ENCODE measurements around the gene FSTL3. TPM values are rescaled to one million over a fixed set of nuclear protein-coding genes. Genes with fewer than 3 reads are reported as not detected.
A peak's percentile ranks its signal among the peaks of the same experiment; 100 is the strongest.

FSTL3 gene
- total and polyA plus RNA-seq, 2 of the 13 experiments (the other 11 are each of a cell fraction or from before 2014, with no cell fraction given), result 13.5 to 15.6 TPM

DNA sequence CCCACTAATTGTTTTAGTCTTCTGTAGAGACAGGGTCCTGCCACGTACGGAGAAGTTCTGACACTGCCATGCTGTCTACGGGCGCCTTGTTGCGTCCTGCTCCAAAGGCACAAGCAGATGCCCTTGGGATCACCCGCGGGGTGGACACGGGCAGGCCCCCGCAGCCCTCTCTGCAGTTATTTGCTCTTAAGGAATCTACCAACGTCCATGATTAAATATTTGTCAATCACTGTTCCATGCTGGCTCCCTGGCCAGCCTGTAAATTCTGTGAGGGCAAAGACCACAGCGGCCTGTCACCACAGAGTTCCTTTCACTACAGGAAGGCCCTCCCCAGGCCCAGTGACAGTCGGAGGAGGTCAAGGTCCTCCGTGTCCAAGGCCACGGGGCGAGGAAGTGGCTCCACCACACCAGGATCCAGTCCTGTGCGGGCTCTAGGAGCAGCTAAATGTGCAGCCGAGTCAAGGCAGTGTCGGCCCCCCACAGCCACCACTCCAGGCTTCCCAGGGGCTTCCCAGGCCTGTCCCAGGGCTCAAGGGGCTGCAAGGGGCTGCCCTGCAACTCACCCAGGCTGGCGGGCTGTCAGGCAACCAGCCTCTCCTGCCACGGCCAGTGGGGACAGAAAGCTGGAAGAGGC, 15.3 kb upstream of the FSTL3 start (continued):
- TF ChIP-seq HNRNPLL (IDR thresholded peaks at IDR 0.05; ENCODE audit: low read depth, low read length, poor library complexity, severe bottlenecking) (peak; percentile 5), PCBP2 (optimal IDR thresholded peaks at IDR 0.05; ENCODE audit: low read depth, low read length, poor library complexity, severe bottlenecking) (no peak), PLSCR1 (CRISPR knock-in tag; IDR thresholded peaks at IDR 0.05; ENCODE audit: borderline replicate concordance) (no peak), ZNF788 (CRISPR knock-in tag; IDR thresholded peaks at IDR 0.05; ENCODE audit: borderline replicate concordance) (peak; percentile 92; the same call in 1 of the 2 replicates), CREB1 (IDR thresholded peaks at IDR 0.05) (0 out of 2 replicates have a peak, but pooled peaks have one; percentile 27), CREB1 (CRISPR knock-in tag; IDR thresholded peaks at IDR 0.05) (no peak), MATR3 (CRISPR knock-in tag; IDR thresholded peaks at IDR 0.05) (no peak), MED8 (CRISPR knock-in tag; IDR thresholded peaks at IDR 0.05; ENCODE audit: insufficient replicate concordance) (peak; percentile 14), ZBTB34 (CRISPR knock-in tag; IDR thresholded peaks at IDR 0.05) (no peak; the same call in 1 of the 2 replicates), ZSCAN30 (CRISPR knock-in tag; IDR thresholded peaks at IDR 0.05) (no peak), SNAPC5 (CRISPR knock-in tag; IDR thresholded peaks at IDR 0.05; ENCODE audit: borderline replicate concordance) (no peak), THAP11 (CRISPR knock-in tag; IDR thresholded peaks at IDR 0.05) (peak; percentile 85), XBP1 (CRISPR knock-in tag; IDR thresholded peaks at IDR 0.05) (no peak), ZNF430 (CRISPR knock-in tag; IDR thresholded peaks at IDR 0.05) (peak; percentile 93), ZNF20 (CRISPR knock-in tag; IDR thresholded peaks at IDR 0.05) (no peak; the same call in 1 of the 2 replicates), NFE2 (CRISPR knock-in tag; IDR thresholded peaks at IDR 0.05) (no peak), REXO4 (CRISPR knock-in tag; IDR thresholded peaks at IDR 0.05; ENCODE audit: borderline replicate concordance) (no peak), FOXP1 (IDR thresholded peaks at IDR 0.05) (no peak), FOXP1 (CRISPR knock-in tag; IDR thresholded peaks at IDR 0.05) (peak; percentile 47; the same call in 1 of the 2 replicates), ZFP62 (CRISPR knock-in tag; IDR thresholded peaks at IDR 0.05) (peak; percentile 55; the same call in 1 of the 2 replicates), ZNF180 (CRISPR knock-in tag; IDR thresholded peaks at IDR 0.05; ENCODE audit: borderline replicate concordance, low read depth) (no peak), MAX (IDR thresholded peaks at IDR 0.05) (peak; percentile 78), PCBP1 (IDR thresholded peaks at IDR 0.05; ENCODE audit: borderline replicate concordance, low read depth, low read length) (no peak)
- TF ChIP-seq, protein P1, sequence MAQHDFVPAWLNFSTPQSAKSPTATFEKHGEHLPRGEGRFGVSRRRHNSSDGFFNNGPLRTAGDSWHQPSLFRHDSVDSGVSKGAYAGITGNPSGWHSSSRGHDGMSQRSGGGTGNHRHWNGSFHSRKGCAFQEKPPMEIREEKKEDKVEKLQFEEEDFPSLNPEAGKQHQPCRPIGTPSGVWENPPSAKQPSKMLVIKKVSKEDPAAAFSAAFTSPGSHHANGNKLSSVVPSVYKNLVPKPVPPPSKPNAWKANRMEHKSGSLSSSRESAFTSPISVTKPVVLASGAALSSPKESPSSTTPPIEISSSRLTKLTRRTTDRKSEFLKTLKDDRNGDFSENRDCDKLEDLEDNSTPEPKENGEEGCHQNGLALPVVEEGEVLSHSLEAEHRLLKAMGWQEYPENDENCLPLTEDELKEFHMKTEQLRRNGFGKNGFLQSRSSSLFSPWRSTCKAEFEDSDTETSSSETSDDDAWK (CRISPR knock-in tag; IDR thresholded peaks at IDR 0.05), result no peak
- TF ChIP-seq, protein P2, sequence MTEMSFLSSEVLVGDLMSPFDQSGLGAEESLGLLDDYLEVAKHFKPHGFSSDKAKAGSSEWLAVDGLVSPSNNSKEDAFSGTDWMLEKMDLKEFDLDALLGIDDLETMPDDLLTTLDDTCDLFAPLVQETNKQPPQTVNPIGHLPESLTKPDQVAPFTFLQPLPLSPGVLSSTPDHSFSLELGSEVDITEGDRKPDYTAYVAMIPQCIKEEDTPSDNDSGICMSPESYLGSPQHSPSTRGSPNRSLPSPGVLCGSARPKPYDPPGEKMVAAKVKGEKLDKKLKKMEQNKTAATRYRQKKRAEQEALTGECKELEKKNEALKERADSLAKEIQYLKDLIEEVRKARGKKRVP (CRISPR knock-in tag; IDR thresholded peaks at IDR 0.05), result peak in 1 of 2 experiments; percentile 70; a peak in 2 of 4 replicates

Data from HepG2 (cell line).